Effector memory CD4-positive, alpha-beta T cell (primary cell): Measurements from ENCODE around the gene NUF2.

Experiments
- DNase-seq, 3 donors: peaks; one replicate each; pipeline ENCODE4 v3.0.0-alpha.2; 2020
- H3K27ac ChIP-seq: 2 replicates; pipeline ENCODE4 v1.7.0; 2013; ENCODE audit warnings: mild to moderate bottlenecking, low read length, moderate library complexity; ENCODE audit not compliant: insufficient read depth, poor library complexity, severe bottlenecking
- H3K27me3 ChIP-seq: replicated peaks from 2 replicates; pipeline ENCODE4 v1.7.0; 2013; ENCODE audit warnings: mild to moderate bottlenecking, low read length; ENCODE audit not compliant: insufficient read depth, control insufficient read depth, poor library complexity, severe bottlenecking
- H3K36me3 ChIP-seq: 2 replicates; pipeline ENCODE4 v1.7.0; 2013; ENCODE audit warnings: mild to moderate bottlenecking, low read length, moderate library complexity; ENCODE audit not compliant: control insufficient read depth, insufficient read depth
- H3K4me1 ChIP-seq: 2 replicates; pipeline ENCODE4 v1.7.0; 2013; ENCODE audit warnings: low read length, mild to moderate bottlenecking; ENCODE audit not compliant: control insufficient read depth, insufficient read depth, poor library complexity, severe bottlenecking
- H3K4me3 ChIP-seq: 2 replicates; pipeline ENCODE4 v1.7.0; 2013; ENCODE audit warnings: low read length, low read depth, mild to moderate bottlenecking; ENCODE audit not compliant: insufficient read depth, poor library complexity, severe bottlenecking
- H3K9me3 ChIP-seq: 2 replicates; pipeline ENCODE4 v1.7.0; 2013; ENCODE audit warnings: mild to moderate bottlenecking, low read length, moderate library complexity; ENCODE audit not compliant: control insufficient read depth

Gene NUF2

DNA sequence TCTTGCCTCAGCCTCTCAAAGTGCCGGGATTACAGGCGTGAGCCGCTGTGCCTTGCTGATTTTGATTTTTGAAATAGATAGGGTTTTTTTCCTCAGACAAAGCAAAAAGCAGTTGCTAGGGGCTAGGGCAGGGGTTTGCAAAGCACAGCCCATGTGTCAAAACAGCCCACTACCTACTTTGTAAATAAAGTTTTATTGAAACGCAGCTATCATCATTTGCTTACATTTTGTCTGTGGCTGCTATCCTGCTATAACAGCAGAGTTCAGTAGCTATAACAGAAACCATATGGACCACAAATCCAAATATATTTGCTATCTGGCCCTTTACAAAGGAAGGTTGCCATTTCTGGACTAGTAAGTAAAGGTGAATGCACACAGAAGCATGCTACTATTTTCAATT, 44.8 kb downstream of the NUF2 start:
- no peak overlapping the region for H3K4me3 ChIP-seq
- H3K4me1 ChIP-seq, result no peaks in the 10 kb centered on the region
- DNase-seq, result no peak
- no peak overlapping the region for H3K27ac ChIP-seq
- H3K27me3 ChIP-seq, result no peaks in the 10 kb centered on the region
- no peaks in the 10 kb centered on the region for H3K9me3 ChIP-seq
- H3K36me3 ChIP-seq, result no peaks in the 10 kb centered on the region

DNA sequence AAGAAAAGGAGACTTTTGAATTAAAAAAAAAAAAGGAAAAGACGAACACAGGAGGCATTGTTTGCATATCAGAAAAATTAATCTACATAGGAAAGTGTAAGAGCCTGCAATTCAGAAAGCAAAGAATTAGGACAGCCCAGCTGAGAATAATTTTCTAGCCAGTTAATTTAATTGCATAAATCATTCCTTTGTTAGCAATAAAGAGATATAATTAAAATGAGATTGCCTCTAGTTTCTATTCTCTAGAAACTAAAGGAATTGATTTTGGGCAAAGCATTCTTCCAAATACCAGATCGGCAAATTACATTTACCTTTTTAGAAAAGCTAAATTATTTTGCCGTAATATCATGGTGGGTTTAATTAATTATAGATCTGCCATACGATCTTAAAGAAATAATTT, 46.0 kb downstream of the NUF2 start:
- no peak for DNase-seq
- no peaks in the 10 kb centered on the region for H3K36me3 ChIP-seq

DNA sequence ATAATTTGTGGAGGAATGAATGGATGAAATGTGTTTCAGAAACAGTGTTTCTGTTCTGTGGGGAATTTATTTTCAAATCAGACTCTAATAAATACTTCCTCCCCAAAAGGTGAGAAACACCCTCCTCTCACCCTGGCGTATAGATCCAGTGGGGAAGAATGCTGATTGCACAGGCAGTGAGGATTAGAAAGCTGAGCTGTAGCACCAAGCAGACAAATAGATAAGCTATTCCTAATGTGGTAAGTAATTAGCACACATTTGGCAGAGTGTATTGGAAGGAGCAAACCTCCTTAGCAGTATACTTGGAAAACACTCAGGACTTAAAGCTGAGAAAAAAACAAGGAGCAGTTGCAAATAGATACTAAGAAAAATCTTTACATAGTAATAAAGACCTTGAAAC, 50.8 kb downstream of the NUF2 start:
- Histone ChIP-seq H3K9me3 (no peaks in the 10 kb centered on the region), H3K27me3 (no peaks in the 10 kb centered on the region), H3K4me1 (no peaks in the 10 kb centered on the region), H3K36me3 (no peaks in the 10 kb centered on the region), H3K4me3 (no peak overlapping the region), H3K27ac (no peak overlapping the region)
- no peak for DNase-seq

More for the DNA sequence above, 46.0 kb downstream of the NUF2 start:
- no peak overlapping the region for H3K27ac ChIP-seq
- no peaks in the 10 kb centered on the region for H3K4me1 ChIP-seq
- no peaks in the 10 kb centered on the region for H3K27me3 ChIP-seq
- H3K4me3 ChIP-seq, result no peak overlapping the region
- no peaks in the 10 kb centered on the region for H3K9me3 ChIP-seq

DNA sequence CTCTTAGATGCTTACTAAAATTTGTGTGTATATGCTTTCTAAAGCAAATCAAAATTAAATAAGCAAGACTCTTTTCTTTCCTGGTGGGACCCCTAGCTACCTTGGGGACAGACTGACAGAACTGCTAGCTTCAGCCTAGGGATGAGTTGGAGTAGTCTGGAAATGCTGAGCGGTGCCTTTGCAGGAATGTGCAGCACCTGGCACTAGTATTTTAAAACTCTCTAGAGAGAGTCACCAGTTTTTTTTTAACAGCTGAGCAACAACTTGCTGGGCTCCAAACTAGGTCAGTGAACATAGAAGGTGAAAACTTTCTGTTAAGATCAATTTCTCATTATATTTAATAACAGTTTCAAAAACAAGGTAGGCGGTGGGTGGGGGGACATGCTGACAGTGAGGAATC, 56.8 kb downstream of the NUF2 start:
- no peaks in the 10 kb centered on the region for H3K27me3 ChIP-seq
- H3K27ac ChIP-seq, result no peak overlapping the region
- no peaks in the 10 kb centered on the region for H3K9me3 ChIP-seq
- no peaks in the 10 kb centered on the region for H3K4me1 ChIP-seq
- H3K4me3 ChIP-seq, result no peak overlapping the region
- H3K36me3 ChIP-seq, result no peaks in the 10 kb centered on the region
- no peak for DNase-seq

GRCh38 chr1:163379801-163380200, 58.0 kb downstream of the NUF2 start:
- H3K4me3 ChIP-seq, result no peak overlapping the region
- DNase-seq, result no peak
- no peaks in the 10 kb centered on the region for H3K27me3 ChIP-seq
- H3K9me3 ChIP-seq, result no peaks in the 10 kb centered on the region
- H3K27ac ChIP-seq, result no peak overlapping the region
- no peaks in the 10 kb centered on the region for H3K4me1 ChIP-seq
- no peaks in the 10 kb centered on the region for H3K36me3 ChIP-seq

- DNase-seq, result no peak
- H3K27ac ChIP-seq, result no peak overlapping the region
- H3K9me3 ChIP-seq, result no peaks in the 10 kb centered on the region
- H3K4me1 ChIP-seq, result no peaks in the 10 kb centered on the region
- H3K27me3 ChIP-seq, result no peaks in the 10 kb centered on the region
- no peak overlapping the region for H3K4me3 ChIP-seq
- no peaks in the 10 kb centered on the region for H3K36me3 ChIP-seq
Measured at GRCh38 chr1:163381487-163382184, 59.9 kb downstream of the NUF2 start.

DNA sequence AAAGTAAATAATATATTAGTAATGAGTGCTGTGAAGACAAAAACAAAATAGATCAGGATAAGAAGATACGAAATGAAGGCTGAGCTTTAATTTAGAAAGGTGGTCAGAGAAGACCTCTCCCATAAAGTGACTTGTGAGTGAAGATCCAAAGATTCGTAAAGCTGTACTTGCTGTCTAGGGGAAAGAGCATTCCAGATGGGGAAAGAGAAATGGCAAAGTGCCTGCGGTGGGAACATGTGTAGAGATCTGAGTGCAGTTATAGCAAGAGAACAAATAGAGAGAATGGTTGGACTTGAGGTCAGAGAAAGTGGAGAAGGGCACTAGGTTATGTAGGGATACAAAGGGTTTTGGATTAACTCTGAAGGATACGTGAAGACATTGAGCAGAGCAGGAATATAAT, 60.6 kb downstream of the NUF2 start:
- no peak for DNase-seq
- H3K27ac ChIP-seq, result no peak overlapping the region

DNA sequence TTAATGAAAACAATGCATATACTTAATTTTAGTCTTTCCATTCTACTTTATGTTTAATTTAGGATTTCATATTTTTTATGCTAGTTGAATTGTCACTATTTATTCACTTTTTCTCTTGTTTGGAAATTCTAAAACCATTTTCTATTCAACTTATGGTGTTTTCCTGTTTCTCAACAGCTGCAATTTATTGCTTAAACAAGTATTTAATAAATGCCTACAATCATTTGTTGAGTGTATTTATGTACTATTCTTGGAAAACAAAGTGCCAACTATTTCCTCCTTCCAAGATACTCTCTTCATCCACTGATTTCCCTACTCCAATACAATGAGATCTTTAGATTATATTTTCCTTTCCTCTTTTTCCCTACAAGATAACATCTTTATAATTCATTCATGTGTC, 65.4 kb downstream of the NUF2 start:
- no peak overlapping the region for H3K27ac ChIP-seq
- no peaks in the 10 kb centered on the region for H3K4me1 ChIP-seq
- no peak for DNase-seq
- no peaks in the 10 kb centered on the region for H3K27me3 ChIP-seq
- H3K9me3 ChIP-seq, result no peaks in the 10 kb centered on the region
- no peaks in the 10 kb centered on the region for H3K36me3 ChIP-seq
- H3K4me3 ChIP-seq, result no peak overlapping the region

More for the DNA sequence above, 60.6 kb downstream of the NUF2 start:
- Histone ChIP-seq H3K36me3 (no peaks in the 10 kb centered on the region), H3K27me3 (no peaks in the 10 kb centered on the region), H3K4me3 (no peak overlapping the region), H3K4me1 (no peaks in the 10 kb centered on the region), H3K9me3 (no peaks in the 10 kb centered on the region)

GRCh38 chr1:163388970-163389369, 67.2 kb downstream of the NUF2 start:
- Histone ChIP-seq H3K27me3 (no peaks in the 10 kb centered on the region), H3K36me3 (no peaks in the 10 kb centered on the region), H3K4me1 (no peaks in the 10 kb centered on the region), H3K9me3 (no peaks in the 10 kb centered on the region), H3K4me3 (no peak overlapping the region), H3K27ac (no peak overlapping the region)
- DNase-seq, result no peak

DNA sequence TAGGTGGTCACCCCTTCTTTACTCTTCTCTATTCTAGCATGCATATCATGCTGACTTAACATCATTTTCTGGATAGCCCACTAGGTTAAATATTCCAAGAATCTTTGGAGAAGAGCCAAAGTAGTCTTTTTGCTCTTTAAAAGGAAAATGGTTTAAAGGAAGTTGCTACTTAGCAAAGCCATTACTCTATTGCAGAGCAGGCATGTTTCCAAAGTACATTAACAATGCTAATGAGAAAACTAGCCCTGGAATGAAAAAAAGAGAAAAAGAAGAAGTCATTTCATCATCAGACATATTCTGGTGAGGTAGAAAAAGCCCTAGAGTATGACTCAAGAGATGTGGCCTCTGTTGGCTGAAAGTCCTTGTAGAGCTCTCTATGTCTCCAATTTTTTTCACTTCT, 74.0 kb downstream of the NUF2 start:
- no peaks in the 10 kb centered on the region for H3K9me3 ChIP-seq
- H3K27ac ChIP-seq, result no peak overlapping the region
- no peak overlapping the region for H3K4me3 ChIP-seq
- H3K27me3 ChIP-seq, result no peaks in the 10 kb centered on the region
- H3K4me1 ChIP-seq, result no peaks in the 10 kb centered on the region
- DNase-seq, result no peak
- H3K36me3 ChIP-seq, result no peaks in the 10 kb centered on the region
